Measurements from ENCODE around the gene UXT.

Gene UXT

DNA sequence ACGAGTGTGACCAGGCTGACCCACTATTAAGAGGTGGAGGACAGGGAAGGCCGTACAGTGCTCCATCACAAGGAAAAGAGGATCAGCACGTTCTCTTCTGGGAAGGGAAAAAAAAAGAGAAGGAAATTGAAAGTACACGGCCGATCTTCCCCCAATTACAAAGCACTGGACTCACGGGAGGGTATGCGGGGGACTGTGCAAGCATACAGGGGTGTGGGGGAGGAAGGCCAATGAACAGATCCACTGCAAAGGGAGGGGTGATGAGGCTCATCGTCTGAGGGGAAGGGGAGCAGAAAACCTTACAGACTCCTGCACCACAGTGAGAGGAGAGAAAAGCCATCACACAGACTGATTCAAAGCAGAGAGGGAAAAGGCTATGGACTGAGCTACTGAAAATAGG is 9.7 kb downstream of the UXT start:
- no peak for DNase-seq (ENCODE audit: low spot score)

DNA sequence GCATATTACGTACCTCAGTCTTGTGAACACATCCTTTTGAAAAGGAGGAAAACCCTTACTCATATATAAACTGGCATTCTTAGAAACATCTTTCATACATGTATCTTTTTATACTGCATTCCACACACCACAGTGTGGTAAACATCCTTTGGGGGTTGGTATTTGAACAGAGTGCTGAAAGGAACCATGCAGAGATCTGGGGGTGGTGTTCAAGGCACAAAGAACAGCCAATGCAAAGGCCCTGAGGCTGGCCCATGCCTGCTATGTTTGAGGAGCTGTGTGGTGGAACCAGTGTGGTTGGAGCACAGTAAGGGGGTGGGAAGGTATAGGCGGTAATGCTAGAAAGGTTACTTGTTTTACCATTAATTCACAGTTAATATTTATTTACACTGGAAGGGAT is 10.6 kb downstream of the UXT start:
- DNase-seq (ENCODE audit: low spot score): no peak

DNA sequence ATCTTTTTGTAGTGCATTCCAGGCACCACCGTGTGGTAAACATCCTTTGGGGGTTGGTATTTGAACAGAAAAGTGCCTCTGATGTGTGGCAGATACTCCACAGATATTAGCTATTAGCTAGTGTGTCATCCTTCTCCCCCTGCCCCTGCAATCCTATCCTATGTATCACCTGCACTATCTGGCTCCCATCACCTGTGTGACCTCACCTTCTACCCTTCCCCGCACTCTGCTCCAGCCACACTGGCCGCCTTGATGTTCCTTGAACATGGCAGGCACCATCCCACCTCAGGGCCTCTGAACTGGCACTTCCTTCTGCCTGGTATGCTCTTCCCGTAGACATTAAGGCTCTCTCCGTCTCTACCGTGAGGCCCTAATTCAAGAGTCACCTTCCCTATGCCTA is 12.3 kb downstream of the UXT start:
- DNase-seq (ENCODE audit: low spot score): no peak

DNA sequence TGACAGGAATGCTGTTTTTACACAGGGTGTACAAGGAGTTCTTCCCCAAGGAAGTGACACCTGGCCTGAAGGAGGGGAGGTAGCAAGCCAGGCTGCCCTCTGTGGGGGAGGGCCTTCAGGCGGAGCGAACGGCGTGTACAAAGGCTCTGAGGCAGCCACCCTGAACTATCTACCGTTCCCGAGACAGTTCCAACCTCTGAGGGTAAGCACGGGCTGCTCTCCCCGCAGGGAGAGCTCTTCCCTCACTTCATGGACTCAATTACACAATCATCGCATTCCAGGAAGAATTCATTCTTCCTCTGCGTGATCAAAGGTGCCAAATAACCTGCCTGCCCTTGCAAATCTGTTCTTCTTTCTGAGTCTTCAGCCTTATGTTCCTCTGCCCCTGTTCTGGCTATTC is 13.4 kb downstream of the UXT start:
- DNase-seq (ENCODE audit: low spot score): no peak

DNA sequence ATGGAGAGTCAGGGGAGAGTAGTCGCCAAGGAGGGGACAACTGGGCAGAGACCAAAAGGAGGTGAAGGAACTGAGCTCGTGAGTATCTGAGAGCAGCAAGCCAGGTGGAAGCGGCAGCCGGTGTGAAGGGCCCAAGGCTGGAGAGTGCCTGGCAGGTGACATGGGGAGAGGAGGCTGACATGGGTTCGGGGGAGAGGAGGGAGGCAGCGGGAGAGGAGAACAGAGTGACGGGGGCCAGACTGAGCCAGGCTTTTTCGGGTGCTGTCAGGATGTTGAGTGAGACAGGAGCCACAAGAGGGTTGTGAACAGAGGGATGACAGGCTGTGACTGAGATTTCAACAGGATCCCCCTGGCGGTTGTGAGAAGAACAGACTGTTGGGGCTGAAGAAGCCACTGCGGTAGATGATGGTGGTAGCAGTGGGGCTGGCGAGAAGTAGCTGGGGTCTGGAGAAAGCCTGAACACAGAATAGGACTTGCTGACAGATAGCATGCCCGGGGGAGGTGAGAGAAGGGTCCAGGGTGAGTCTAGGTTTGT is 14.4 kb downstream of the UXT start:
- no peak for DNase-seq (ENCODE audit: low spot score)

DNA sequence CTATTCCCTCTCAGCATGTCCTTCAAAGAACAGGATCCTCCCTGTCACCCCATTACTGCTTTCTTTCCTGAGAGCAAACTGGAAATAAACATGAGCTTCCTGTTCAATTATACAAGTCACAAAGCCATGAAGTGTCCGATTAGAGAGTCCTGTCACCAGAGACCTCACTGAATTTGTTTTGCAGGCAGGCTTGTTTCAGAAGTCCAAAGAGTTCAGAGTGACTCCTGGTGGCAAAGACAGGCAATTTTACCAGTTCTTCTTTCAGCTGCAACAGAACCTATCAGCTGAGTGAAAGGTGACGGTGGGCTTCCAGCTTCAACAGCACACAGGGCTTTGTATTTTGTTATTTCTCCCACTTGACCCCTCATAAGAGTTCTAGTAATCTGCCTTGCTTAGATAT is 15.1 kb downstream of the UXT start:
- DNase-seq (ENCODE audit: low spot score): no peak

DNA sequence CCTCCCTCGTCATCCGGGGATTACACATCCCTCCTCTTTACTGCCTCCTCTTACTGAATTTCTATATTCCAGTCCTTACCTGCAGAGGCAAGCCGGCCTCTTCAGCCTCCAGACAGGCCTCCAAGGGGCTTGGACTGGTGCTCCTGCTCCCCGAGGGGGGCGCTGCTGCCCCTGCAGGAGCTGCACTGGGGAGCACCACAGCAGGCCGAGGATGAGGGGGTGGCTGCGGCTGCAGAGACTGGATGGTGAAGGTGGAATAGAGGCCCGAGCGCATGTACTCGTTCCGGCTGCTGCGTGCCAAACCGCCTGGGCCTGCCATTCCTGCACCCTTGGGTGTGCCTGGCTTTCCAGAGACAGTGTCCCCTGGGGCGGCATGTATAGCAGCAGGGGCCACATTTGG is 20.2 kb downstream of the UXT start:
- DNase-seq (ENCODE audit: low spot score): no peak

DNA sequence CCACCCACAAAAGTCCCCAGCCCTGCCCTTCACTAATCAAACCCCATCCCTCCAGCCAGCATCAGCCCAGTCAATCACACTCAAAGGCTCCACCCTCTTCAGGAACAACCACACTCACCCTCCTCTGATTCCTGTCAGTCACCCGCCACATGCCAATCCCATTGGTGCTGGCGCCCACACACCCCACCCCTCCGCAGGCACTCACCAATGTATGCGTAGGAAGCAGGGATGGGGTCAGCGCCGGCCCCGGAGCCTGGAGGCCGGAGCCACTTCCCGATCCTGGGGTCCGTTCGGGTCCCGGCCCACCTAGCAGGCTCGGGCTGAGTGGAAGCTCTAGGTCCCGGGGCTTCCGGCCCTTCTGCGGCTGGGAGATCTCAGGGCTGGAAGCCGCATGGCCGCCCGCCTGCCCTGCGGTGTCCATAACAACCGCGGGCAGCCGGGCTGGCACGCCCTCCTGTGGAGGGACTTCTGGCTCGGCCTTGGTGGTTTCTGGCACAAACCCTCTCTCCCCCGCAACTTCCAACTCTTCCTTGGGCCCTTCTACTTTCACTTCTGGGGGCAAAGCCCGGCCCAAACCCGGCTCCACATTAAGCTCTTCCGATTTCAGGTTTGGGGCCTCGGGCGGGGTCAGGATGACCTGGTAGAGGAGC is 21.3 kb downstream of the UXT start:
- peak; percentile 73 for DNase-seq (ENCODE audit: low spot score)

DNA sequence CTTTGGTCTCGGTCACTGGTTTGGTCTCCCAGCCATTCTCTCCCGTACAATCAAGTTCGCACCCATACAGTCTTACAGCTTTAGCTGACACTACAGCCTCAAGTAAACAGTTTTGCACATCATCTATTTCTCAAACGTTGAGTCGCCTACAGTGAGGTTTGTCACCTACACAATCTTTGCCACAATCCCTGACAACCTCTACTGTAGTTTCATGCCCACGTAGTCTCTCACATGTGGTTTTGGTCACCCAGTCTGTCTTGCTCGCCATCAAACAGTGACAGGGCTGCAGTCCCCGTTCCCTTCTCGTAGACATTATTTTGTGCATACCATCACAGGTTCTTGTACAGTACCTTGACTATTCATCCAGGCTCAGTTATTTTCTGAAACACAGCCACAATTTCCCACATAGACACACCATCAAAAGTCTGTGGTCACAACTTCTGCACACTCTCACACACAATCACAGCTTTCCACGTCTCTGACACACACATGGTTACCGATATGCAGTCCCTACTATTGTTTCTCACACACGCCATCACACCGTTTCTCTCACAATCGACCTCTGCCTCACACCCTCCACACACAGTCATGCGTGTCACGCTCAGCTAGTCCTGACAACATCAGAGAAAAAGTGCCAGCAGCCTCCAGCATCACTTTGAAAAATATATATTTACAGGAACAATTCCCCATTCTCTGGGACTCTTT is 24.0 kb downstream of the UXT start:
- DNase-seq (ENCODE audit: low spot score): no peak

DNA sequence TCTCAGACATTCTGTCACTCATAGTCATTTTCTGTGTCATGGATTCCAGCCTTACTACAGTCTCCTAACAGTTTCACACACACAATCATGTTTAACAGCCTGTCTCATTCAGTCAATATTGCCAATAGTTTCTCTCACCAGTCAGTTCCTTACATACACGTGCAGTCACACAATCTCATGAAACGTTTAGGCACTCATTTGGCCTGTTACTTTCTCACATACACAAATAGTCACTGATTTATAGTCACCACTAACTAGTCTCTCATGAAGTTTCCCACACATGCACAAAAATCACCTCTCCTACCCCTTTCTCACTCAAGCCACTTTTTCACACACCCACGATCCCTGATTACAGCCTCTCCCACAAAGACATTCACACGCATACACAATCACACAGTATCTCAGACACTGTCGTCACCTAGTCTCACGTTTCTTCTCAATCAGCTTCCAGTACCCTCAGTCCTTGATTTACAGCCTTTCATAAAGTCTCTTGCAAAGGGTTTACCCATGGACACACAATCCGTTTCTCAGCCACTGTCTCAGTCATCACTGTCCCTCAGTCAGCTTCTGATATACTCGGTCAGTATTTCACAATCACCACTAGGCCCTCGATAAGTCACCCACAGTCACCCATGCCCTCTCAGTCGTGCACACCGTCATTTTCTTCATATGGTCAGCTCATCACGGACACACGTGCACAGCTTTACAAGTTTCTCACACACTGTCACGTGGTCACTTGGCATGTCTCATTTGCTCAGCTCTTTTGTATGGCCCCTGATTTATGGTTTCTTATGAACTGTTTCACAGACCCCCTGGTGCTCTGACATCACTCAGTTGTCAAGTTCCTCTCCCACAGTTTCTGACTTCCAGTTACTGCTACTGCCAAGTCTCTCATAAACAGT is 25.0 kb downstream of the UXT start:
- no peak for DNase-seq (ENCODE audit: low spot score)

DNA sequence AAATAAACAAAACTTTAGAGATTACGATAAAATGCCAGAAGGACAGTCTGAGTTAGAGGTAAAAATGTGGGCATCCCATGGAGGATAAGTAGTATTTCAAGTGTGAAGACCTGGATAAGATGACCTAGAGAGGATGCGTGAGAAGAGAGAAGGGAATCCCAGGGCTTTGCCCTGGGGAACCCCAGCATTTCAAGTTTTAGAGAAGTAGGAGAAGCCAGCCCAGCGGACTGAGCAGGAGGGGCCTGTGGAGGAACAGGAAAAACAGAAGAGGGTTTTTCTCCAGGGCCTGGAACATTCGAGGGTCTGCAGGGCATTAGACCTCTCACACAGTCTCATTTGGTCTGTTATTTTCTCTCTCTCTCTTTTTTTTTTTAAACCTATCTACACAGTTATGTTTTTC is 26.3 kb downstream of the UXT start:
- DNase-seq (ENCODE audit: low spot score): no peak

DNA sequence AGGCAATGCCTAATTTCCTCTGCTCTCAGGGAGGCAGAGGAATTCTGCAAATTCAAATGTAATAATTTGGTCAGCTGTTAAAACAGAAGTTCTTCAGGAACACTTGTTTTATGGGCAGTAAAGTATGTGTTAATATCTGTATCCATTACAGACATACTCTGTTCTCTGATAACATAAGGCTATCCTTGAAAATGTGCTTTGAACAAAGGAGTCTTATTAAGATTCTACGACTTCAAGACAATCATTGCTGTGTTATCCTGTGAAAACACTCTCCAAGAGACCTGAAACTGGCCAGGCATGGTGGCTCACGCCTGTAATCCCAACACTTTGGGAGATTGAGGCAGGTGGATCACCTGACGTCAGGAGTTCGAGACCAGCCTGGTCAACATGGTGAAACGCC is 27.3 kb downstream of the UXT start:
- no peak for DNase-seq (ENCODE audit: low spot score)

DNA sequence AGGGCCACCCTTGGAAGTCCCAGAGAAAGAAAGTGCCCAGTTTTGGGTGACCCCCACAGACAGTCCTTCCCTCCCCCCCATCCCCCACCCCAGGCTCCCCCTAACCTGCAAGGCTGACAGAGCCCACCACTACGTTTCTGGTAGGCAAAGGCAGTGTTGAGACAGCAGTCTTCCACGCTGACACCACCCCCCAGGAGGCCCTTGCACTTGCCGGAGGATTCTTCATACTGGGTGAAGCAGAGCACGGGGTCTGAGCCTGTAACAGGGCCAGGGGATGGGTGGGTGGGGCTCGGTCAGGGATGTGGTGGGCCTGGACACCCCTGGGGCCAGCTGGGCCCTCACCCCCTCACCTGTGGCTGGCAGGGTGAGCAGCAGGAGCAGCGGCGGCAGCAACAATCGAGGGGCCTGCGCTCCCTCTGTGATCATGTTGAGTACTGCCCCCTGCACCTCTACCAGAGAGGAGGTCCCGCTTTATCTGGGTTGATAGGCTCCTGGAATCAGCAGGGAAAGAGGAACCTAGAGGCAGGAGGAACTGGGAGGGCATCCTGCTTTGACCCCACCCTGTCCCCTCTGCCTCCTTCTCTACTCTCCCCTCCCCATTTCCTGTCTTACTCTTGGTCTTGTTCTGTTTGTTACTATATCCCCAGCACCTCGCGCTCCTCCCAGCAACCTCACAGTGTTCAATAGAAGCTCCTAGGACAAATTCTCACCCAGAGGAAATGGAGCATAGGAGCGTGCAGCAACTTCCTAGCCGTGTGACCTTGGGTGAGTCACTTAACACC is 29.4 kb downstream of the UXT start, which contains the start of gene CFP:
Gene CFP, minus strand, starts transcription at position 512 of the 782 bp plus-strand sequence. Its CDS starts 86 bp downstream, at position 426.
- no peak for DNase-seq (ENCODE audit: low spot score)

DNA sequence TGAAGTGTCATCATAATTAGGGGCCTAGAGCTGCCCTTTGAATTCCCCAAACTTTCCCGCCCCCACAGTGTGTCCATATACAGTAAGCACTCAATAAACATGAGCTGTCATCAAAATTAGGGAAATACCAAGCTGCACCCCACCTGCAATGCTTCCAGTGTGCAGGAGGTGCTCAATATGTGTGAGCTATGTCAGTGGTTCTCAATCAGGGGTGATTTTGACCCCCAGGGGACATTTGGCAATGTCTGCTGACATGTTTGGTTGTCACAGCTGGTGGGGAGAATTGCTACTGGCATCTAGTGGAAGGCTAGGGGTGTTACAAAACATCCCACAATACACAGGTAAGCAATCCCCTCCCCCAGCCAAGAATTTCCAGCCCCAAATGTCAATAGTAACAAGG is 30.0 kb downstream of the UXT start:
- no peak for DNase-seq (ENCODE audit: low spot score)

DNA sequence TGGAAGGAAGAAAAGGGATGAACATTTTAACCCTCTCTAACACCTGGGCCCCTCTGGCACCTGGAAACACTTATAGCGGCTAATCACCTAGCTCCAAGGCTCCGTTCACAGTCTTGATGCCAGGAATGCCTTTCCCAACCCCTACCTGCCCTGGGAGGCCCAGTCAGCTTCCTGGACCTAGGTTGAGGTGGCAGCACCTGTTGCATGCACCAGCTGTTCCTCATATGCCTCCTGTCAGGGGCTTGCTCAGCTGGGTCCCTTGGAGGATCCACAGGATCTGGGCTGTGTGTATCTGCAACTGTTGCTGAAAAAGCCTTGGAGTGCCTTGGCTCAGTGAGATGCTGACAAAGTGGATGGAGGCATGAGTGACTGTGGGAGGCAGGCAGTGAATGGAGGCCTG is 33.6 kb downstream of the UXT start:
- no peak for DNase-seq (ENCODE audit: low spot score)

DNA sequence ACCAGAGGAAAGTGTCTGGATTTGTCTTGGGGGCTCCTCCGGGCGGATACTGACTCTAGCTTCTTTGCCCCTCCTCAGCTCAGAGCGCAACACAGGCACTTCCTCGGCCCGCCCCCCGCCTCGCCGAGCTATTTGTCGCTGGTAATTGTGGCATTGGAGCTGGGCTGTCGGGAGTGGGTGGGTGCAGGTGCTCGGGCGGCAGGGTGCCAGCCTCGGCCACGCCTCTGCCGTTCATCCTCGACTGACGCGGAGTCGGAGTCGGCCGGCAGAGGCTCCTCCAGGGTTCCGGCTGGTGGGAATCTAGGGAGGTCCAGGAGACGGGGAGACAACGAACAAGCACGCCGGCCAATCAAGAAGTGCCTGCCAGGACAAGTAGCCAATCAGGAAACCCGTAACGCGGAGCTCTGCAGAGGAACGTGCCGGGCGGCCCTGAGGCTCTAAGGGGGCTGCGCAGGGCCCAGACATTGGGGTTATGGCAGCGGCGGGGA is 35.4 kb downstream of the UXT start:
- peak; percentile 80 for DNase-seq (ENCODE audit: low spot score)

DNA sequence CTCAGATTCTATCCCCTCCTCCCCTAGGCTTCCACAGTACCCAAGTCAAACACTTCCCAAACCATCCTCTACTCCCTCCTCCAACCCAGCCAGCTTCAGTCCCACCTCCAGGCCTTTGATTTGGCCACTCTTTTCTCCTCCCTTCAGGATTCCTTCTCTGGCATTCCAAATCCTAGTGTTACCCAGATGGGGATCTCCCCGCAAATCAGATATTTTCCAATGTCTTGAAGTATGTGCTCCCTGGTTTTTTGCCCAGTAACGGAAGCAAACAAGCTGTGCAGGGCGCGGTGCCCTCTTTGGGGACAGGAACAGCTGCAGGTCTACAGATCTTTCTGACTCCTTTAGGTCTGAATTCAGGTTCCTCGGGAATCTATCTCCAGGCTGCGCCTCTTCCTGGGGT is 37.1 kb downstream of the UXT start:
- DNase-seq (ENCODE audit: low spot score): no peak

DNA sequence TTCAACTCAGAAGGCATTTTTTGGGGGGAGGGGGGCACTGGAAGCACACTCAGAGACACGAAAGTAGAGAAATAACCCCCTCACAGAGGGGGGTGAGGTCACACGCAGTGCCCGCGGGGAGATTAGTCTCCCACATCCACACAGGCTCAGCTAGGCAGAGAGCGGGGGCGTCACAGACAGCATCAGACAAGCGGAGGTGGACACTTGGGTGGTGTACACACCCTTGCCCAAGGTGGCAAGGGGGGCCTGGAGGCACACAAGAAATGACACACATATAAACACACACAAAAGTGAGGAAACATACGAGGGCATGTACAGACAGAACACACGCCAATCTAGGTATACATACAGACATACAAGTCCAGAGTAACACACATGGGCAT is 38.7 kb downstream of the UXT start:
- no peak for DNase-seq (ENCODE audit: low spot score)

DNA sequence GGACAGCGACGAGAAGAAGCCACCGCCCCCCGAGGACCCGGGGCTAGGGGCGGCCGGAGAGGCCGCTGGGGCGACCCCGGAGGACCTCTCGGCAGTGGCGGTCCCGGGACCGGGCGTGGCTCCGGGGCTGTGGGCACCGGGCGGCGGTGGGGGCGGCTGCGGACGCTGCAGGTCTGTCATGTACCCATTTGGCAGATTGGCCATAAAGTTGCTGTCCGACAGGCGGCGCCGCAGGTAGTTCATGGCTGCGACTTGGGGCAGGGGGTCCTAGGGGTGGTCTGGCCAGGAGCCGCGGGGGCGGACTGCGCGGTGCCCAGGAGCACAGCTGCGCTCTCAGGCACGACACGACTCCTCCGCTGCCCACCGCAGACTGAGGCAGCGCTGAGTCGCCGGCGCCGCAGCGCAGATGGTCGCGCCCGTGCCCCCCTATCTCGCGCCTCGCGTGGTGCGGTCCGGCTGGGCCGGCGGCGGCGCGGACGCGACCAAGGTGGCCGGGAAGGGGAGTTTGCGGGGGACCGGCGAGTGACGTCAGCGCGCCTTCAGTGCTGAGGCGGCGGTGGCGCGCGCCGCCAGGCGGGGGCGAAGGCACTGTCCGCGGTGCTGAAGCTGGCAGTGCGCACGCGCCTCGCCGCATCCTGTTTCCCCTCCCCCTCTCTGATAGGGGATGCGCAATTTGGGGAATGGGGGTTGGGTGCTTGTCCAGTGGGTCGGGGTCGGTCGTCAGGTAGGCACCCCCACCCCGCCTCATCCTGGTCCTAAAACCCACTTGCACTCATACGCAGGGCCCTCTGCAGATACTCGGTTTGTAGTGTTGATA is 39.3 kb downstream of the UXT start, which contains the start of gene SYN1:
Gene SYN1, minus strand, starts transcription at position 372 of the 817 bp plus-strand sequence. Its CDS starts 129 bp downstream, at position 243.
- peak; percentile 91 for DNase-seq (ENCODE audit: low spot score)

DNA sequence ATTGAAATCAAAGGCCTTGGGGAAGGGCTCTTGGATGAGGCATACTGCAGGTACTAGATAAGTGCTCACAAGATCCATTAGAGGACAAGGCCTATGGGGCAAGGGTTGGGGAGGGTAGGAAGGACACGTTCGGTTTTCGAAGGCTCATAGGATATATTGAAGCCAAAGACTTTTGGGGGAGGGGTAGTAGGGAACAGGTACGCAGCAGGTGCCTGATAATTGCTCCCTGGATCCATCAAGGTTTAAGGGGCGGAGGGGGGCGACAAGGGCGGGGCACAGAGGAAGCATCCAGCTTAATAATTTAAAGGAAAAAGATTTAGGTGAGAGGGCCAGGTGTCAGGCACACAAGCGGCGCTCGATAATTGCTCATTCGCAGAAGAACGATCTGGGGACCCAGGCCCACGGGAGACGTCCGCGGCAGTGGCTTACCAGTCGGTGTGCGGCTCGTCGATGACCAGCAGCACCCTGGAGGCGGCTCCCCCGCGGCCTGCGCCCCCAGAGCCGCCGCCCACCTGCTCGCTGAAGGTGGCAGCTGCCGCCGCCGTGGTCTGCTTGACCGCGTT is 40.0 kb downstream of the UXT start:
- DNase-seq (ENCODE audit: low spot score): no peak
